Transverse colon (tissue), 4 donors: ENCODE data around the gene KCNJ10.

ENCODE experiments used
- EP300 ChIP-seq: sonication (generic); formaldehyde crosslinking; IDR thresholded peaks from one replicate; pipeline ENCODE4 v1.6.1; 2017; ENCODE audit warnings: antibody characterized with exemption, low read depth
- POLR2AphosphoS5 ChIP-seq, 3 donors: sonication (generic); formaldehyde crosslinking; IDR thresholded peaks; one replicate each; pipeline ENCODE4 v1.6.1; 2016; ENCODE audit warnings: antibody characterized with exemption in 3 of 3
- TF ChIP-seq, protein P1 (sequence below), 5 experiments: fragments of 200-600 bp in 3 of 5; fragments of 450-650 bp in 2 of 5; sonication (generic) in 3 of 5; IDR thresholded peaks; 1 replicate in 2 of 5; 2 replicates in 3 of 5; pipeline ENCODE4 v1.5.1; 2016 to 2017; ENCODE audit warnings: antibody characterized with exemption in 5 of 5, inconsistent platforms in 3 of 5, mild to moderate bottlenecking in 2 of 5, moderate library complexity in 1 of 5

DNA sequence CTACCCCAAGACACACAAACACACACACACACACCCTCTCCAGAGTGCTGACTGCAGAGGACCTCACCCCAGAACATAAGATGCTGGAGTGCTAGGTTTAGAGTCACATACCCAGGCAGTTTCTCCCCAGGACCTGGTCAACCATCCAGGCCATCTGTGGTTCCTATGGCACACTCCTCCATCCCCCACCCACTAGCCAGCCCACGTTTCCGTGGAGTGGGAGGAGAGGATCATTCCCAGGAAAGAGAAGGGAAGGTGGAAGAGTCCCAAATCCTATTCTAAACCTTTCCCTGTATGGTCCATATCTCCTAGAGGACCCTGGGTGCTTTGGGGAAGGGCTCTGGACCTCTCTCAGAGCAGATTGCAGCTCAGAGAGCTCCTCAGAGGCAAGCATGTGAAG lies 12.5 kb upstream of the KCNJ10 start:
- TF ChIP-seq EP300, result no peak
- TF ChIP-seq, protein P1, sequence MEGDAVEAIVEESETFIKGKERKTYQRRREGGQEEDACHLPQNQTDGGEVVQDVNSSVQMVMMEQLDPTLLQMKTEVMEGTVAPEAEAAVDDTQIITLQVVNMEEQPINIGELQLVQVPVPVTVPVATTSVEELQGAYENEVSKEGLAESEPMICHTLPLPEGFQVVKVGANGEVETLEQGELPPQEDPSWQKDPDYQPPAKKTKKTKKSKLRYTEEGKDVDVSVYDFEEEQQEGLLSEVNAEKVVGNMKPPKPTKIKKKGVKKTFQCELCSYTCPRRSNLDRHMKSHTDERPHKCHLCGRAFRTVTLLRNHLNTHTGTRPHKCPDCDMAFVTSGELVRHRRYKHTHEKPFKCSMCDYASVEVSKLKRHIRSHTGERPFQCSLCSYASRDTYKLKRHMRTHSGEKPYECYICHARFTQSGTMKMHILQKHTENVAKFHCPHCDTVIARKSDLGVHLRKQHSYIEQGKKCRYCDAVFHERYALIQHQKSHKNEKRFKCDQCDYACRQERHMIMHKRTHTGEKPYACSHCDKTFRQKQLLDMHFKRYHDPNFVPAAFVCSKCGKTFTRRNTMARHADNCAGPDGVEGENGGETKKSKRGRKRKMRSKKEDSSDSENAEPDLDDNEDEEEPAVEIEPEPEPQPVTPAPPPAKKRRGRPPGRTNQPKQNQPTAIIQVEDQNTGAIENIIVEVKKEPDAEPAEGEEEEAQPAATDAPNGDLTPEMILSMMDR (IDR thresholded peaks at IDR 0.05), result no peak
- TF ChIP-seq POLR2AphosphoS5 (IDR thresholded peaks at IDR 0.05), result no peak
